GM13977 (cell line): ENCODE results near the gene SPARC.
"Not testable (repeated sequence)": the region's sequence is repeated elsewhere in the genome, so short reads cannot be mapped to it uniquely, and the experiment has no call there.

Experiments
- DNase-seq: peaks from one replicate; pipeline ENCODE4 v3.0.0; 2012; ENCODE audit warnings: low spot score
- in situ Hi-C: fragments of 300-500 bp; cut with MboI; formaldehyde crosslinking; loops from one replicate; pipeline ENCODE4 v1.12.0; 2022; ENCODE audit warnings: low sequenced_read_pairs, low pct_unique_long_range_greater_than_20kb, mixed read lengths, inconsistent platforms; ENCODE audit not compliant: unreplicated experiment
- TF ChIP-seq, protein P1 (sequence below): IDR thresholded peaks from 2 replicates; pipeline ENCODE4 v1.5.1; 2012; ENCODE audit warnings: mild to moderate bottlenecking, control low read depth; ENCODE audit not compliant: insufficient read depth; ENCODE audit errors: extremely low read depth, missing control alignments

Gene SPARC

DNA sequence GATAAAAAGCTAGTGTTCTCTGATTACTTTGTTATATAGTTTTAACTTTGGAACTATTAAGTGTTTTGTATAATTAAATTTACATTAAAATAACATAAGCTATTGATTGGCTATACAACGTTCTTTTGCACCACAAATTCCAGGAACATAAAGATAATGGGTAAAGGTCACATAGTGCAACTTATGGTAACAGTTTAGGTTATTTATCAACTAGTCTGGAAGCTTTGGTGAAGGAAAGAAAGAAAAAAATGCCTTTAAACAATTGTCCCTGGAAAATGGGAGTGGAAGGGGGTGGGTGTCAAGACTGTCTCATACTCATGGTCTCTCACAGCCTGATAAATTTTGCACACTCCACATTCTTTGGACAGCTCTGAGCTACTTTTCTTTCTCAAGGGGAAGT lies 17.1 kb upstream of the SPARC start:
- no peak for DNase-seq
- in situ Hi-C loops = no loop called here
- TF ChIP-seq, protein P1, sequence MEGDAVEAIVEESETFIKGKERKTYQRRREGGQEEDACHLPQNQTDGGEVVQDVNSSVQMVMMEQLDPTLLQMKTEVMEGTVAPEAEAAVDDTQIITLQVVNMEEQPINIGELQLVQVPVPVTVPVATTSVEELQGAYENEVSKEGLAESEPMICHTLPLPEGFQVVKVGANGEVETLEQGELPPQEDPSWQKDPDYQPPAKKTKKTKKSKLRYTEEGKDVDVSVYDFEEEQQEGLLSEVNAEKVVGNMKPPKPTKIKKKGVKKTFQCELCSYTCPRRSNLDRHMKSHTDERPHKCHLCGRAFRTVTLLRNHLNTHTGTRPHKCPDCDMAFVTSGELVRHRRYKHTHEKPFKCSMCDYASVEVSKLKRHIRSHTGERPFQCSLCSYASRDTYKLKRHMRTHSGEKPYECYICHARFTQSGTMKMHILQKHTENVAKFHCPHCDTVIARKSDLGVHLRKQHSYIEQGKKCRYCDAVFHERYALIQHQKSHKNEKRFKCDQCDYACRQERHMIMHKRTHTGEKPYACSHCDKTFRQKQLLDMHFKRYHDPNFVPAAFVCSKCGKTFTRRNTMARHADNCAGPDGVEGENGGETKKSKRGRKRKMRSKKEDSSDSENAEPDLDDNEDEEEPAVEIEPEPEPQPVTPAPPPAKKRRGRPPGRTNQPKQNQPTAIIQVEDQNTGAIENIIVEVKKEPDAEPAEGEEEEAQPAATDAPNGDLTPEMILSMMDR = no peak

DNA sequence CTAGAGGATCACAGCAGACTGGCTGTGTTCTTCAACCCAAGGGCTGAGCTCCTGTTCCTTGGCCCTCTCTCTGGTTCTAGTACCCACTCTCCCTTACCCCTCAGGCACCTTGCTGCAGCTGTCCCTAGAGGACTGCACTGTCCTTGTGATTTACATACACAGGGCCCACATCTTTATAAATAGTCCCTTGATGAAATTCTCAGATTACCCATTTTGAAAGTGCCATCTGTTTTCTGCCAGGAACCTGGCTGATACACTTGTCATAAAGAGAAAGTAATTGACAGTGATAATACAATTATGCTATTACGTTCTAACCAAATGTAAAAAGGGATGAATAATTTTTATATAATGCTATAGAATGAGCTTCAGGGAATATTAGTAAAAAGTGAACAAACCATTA lies 16.5 kb upstream of the SPARC start:
- peak; percentile 42 for DNase-seq
- TF ChIP-seq, protein P1 = no peak
- in situ Hi-C loops = no loop called here

DNA sequence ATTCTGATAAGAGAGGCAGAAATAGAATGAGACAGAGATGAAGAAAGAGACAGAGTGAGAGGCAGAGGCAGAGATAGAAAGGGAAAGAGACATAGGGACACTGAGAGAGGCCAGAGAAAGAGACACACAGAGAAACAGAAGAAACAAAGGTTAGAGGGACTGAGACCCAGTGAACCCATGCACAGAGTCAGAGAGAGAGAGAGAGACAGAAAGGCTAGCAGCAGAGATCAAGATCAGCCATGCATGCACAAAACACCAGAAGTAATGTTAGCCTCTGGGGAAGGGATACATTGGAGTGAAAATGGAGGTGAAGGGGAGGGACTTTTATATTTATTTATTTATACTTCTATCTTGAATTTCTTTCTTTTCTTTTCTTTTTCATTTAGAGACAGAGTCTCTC lies 14.1 kb upstream of the SPARC start:
- TF ChIP-seq, protein P1 = no peak
- peak; percentile 29 for DNase-seq
- in situ Hi-C loops = no loop called here

DNA sequence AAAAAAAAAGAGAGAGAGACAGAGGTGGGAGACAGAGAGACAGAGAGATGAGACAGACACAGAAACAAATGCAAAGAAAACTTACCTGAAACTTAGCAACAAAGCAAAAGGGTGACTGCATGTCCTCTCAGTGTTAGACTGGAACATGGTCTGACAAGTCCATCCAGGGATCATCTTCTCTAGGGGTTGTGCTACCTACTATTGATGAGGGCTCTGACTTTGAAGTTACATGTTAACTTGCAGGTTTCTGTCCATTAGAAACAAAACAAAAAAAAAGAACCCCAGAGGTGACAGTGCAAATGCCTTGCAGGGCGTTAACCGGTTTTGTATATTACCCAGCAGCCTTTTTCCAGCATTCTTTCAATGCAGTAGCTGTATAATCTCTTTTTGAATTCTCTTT lies 13.6 kb upstream of the SPARC start:
- no peak for DNase-seq
- in situ Hi-C loops = no loop called here
- TF ChIP-seq, protein P1 = no peak

DNA sequence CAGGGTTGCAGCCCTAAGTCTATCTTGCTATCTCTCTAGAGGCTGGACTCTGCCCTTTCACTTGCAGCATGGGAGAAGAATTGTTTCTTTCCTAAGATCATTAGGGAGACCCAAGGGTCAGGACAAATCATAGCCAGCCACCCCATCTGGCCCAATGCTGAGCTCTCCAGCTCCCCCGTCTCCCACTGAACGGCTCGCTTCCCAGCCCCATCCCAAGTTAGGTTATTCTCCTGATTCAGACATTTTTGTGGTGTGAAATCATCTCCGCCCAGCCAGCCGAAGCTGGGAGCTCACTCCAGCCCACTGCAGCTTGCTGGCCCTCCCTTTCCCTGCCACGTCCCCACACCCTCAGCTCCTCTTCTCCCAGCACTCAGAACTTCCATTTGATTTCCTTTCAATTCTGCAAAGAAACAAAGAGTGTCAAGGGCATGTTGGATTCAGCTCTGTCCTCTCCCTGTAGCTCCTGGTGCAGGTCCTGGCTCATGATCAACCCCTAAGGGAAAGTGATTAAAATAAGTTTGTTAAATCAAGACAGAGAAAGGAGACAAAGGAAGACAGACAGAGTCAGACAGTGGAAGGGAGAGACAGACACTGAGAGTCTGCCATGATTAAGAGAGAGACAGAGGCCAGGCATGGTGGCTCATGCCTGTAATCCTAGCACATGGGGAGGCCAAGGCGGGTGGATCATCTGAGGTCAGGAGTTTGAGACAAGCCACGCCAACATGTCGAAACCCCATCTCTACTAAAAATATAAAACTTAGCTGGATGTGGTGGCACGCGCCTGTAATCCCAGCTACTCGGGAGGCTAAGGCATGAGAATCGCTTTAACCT lies 12.6 kb upstream of the SPARC start:
- in situ Hi-C loops = no loop called here
- TF ChIP-seq, protein P1 = no peak
- DNase-seq = no peak

GRCh38 chr5:151698081-151698480 lies 11.4 kb upstream of the SPARC start:
- in situ Hi-C loops, DNase-seq: not testable (repeated sequence)

DNA sequence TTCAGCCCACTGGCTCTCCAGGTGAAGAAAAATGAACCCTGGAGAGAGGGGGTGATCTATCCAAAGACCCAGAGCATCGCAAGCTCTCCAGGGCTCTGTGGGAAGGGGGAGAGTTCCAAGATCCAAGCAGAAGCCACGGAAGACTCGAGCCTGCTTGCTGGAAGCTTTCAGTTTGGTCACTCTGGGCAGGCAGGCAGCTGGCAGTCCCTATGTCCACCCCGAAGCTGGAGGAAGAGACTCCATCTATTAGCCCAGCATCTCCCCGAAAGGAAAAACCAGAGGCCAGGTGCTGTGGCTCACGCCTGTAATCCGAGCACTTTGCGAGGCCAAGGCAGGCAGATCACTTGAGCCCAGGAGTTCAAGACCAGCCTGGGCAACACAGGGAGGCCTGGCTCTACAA lies 10.7 kb upstream of the SPARC start:
- DNase-seq = no peak

More for the DNA sequence above, 10.7 kb upstream of the SPARC start:
- TF ChIP-seq, protein P1 = no peak
- in situ Hi-C loops = no loop called here
